ENCODE results near the gene EIF2S2.
"Not testable (repeated sequence)": the region's sequence is repeated elsewhere in the genome, so short reads cannot be mapped to it uniquely, and the experiment has no call there.

EIF2S2 gene, protein sequence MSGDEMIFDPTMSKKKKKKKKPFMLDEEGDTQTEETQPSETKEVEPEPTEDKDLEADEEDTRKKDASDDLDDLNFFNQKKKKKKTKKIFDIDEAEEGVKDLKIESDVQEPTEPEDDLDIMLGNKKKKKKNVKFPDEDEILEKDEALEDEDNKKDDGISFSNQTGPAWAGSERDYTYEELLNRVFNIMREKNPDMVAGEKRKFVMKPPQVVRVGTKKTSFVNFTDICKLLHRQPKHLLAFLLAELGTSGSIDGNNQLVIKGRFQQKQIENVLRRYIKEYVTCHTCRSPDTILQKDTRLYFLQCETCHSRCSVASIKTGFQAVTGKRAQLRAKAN

GRCh38 chr20:34111702-34112599, at the start of gene EIF2S2:
Gene EIF2S2, minus strand, starts transcription at chr20:34112243. Its CDS starts 133 bp downstream, at chr20:34112110.
- peak; percentile 99 to 100 (median 100) for DNase-seq

DNA sequence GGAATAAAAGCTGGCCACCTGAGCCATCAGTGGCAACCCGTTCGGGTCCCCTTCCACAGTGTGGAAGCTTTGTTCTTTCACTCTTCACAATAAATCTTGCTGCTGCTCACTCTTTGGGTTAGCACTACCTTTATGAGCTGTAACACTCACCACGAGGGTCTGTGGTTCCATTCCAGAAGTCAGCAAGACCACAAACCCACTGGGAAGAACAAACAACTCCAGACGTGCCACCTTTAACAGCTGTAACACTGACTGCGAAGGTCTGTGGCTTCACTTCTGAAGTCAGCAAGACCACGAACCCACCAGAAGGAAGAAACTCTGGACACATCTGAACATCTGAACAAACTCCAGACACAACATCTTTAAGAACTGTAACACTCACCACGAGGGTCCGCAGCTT, 45.7 kb upstream of the EIF2S2 start:
- DNase-seq = not testable (repeated sequence)

DNA sequence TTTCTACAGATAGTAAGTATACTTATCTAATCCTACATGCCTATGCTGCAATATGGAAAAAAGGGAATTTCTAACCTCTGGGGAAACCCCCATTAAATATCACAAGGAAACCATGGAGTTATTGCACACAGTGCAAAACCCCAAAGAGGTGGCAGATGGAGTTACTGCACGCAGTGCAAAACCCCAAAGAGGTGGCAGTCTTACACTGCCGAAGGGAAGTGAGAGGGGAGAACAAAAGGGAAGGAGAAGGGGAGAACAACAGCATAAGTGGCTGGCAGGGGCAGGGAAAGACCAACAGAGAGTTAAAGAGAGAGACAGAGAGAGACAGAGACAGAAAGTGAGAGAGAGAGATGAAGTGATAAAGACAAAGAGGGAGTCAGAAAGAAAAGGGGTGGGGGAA, 43.8 kb upstream of the EIF2S2 start:
- peak; percentile 88 to 90 (median 88) for DNase-seq

- DNase-seq = not testable (repeated sequence)
Measured at GRCh38 chr20:34153169-34153568, 41.1 kb upstream of the EIF2S2 start.

DNA sequence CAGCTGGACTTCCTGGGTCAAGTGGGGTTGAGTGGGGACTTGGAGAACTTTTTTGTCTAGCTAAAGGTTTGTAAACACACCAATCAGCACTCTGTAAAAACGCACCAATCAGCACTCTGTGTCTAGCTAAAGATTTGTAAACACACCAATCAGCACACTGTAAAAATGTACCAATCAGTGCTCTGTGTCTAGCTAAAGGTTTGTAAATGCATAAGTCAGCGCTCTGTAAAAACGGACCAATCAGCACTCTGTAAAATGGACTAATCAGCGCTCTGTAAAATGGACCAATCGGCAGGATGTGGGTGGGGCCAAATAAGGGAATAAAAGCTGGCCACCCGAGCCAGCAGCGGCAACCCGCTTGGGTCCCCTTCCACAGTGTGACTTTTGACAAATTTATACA, 40.0 kb upstream of the EIF2S2 start:
- DNase-seq = not testable (repeated sequence)

DNA sequence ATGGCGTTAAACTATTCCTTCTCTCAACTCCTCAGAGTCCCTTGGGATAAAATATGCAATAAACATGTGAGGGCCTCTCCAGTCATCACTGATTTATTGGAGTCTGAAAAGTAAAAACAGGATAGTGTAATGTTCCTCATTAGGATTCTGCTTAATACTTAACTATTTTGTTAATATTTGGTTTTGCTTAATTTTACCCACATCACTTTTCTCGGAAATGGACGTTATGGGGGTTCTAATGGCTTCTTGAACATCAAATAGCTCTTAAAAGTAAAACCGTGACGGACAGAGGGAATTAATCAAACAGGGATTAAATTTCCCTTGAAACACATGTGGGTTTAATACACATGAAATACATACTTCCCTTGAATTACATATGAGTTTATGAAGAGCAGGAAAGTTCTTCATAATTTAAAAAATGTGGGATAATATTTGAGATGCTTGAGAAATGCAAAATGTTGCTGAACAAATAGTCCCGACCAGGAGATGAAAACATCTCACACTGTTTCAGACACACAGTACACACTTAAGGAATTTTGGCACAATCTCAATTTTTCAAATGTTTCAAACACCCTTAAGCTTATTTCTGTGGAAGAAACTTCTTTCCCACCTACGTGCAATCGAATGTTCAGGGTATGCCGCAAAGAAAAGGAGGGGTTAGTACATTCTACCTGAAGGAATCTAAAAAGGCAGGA, 38.4 kb upstream of the EIF2S2 start:
- no peak for DNase-seq

GRCh38 chr20:34145280-34145819, 33.3 kb upstream of the EIF2S2 start:
- DNase-seq = no peak

DNA sequence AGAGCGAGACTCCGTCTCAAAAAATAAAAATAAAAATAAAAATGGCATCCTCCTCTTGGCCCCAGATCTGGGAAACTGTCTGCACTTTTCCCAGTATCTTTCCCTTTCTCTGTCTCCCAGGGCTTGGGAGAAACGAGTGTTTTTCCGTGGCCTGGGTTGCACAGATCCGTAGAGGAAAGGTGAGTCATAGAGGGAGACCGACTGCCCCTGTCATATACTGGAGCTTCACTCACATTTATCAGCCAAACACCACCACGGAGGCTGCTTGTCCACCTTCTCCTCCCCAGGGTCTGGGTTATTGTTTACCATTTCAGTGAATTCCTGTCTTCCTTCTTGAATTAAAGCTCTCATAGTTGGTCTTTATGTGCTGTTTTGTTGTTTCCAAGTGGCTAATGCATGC, 31.9 kb upstream of the EIF2S2 start:
- no peak for DNase-seq

DNA sequence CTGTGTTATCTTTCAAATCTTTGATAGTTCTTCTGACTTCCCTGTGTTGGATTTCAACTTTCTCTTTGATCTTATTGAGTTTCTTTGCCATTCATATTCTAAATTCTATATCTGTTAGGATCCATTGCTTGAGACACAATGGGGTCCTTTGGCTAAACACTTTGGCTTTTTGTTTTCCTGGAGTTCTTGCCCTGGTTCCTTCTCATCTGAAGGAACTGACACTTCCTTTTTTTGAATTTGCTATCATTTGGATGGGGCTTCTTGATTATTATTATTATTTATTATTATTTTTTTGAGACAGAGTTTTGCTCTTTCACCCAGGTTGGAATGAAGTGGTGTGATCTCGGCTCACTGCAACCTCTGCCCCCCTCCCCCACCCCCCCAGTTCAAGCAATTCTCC, 30.1 kb upstream of the EIF2S2 start:
- no peak for DNase-seq

DNA sequence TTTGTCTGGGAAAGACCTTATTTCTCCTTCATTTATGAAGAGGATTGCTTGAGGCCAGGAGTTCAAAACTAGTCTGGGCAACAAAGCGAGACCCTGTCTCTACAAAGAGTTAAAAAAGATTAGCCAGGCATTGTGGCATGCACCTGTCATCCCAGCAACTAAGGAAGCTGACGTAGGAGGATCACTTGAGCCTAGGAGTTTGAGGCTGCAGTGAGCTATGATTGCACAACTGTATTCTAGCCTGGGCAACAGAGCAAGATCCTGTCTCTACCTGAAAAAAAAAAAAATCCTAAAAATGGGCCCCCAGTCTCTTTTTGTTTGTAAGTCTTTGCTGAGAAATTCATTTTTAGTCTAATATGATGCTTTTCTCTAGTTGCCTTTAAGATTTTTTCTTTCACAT, 29.2 kb upstream of the EIF2S2 start:
- DNase-seq = no peak

GRCh38 chr20:34135525-34136275, 23.7 kb upstream of the EIF2S2 start:
- not testable (repeated sequence) for DNase-seq

- not testable (repeated sequence) for DNase-seq
Measured at GRCh38 chr20:34133365-34133860, 21.4 kb upstream of the EIF2S2 start.

DNA sequence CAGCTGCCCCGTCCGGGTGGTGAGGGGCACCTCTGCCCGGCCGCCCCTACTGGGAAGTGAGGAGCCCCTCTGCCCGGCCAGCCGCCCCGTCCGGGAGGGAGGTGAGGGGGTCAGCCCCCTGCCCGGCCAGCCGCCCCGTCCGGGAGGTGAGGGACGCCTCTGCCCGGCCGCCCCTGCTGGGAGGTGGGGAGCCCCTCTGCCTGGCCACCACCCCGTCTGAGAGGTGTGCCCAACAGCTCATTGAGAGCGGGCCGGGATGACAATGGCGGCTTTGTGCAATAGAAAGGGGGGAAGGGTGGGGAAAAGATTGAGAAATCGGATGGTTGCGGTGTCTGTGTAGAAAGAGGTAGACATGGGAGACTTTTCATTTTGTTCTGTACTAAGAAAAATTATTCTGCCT, 20.9 kb upstream of the EIF2S2 start:
- not testable (repeated sequence) for DNase-seq

GRCh38 chr20:34132491-34132890, 20.4 kb upstream of the EIF2S2 start:
- DNase-seq = not testable (repeated sequence)

- no peak for DNase-seq
Measured at GRCh38 chr20:34131491-34131890, 19.4 kb upstream of the EIF2S2 start.

DNA sequence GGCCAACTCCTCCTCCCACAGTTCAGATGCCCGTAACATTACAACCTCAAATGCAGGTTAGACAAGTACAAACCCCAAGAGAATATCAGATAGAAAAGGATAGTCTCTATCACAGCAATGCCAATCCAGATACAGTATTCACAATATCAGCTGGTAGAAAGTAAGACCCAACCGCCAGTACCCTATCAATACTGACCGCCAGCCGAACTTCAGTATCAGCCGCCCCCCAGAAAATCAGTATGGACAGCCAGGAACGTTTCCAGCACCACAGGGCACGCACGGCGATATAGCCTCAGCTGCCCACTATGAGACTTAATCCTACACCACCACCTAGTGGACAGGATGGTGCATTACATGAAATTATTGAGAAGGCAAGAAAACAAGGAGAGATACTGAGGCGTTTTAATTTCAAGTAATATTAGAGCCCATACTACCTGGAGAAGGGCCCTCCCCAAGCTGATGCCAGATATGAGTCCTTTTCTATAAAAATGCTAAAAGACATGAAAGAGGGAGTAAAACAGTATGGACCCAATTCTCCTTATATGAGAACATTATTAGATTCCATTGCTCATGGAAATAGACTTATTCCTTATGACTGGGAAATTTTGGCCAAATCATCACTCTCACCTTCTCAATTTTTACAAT, 17.6 kb upstream of the EIF2S2 start:
- DNase-seq = peak; percentile 77 to 88 (median 80)

DNA sequence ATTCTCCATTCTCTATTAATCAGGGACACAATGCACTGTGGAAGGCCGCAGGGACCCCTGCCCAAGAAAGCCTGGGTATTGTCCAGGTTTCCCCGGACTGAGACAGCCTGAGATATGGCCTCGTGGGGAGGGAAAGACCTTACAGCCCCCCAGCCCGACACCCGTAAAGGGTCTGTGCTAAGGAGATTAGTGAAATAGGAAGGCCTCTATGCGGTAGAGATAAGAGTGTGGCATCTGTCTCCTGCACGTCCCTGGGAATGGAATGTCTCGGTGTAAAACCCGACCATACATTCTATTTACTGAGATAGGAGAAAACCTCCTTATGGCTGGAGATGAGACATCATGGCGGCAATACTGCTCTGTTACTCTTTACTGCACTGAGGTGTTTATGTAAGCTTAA, 15.7 kb upstream of the EIF2S2 start:
- no peak for DNase-seq

DNA sequence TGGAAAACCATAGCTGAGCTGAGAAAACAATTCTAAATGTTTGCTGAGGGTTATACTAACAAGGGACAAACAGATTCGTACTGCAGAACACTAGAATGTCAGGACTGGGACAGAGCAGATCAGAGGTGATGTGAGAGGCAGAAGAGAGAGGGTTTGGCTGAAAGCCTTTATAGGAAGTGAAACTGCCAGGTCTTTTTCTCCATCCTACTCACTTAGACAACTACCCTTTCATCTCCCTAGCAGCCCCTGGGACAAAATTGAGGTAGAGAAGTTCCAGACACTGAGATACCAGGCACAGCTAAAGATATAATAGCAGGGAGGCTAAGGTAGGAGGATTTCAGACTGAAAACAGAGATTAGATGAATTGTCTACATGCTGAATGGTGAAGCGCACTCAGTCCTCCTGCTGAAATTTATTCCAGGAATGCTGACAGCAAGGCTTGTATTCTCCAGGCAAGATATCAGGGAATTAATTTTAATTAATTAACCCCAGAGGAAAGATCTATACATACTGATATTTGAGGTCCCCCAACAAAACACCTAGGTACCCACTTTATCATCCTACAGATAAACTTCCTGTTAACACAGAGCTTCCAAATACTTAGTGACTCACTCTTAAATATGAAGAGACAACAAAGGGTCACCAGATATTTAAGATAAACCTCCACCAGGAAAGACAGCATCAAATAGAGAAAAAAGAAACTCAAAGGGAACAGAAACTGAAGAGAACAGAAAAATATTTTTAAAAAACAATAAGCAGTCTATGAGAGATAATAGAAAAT, 12.6 kb upstream of the EIF2S2 start:
- peak in 1 of 3 donors; percentile 7 for DNase-seq

DNA sequence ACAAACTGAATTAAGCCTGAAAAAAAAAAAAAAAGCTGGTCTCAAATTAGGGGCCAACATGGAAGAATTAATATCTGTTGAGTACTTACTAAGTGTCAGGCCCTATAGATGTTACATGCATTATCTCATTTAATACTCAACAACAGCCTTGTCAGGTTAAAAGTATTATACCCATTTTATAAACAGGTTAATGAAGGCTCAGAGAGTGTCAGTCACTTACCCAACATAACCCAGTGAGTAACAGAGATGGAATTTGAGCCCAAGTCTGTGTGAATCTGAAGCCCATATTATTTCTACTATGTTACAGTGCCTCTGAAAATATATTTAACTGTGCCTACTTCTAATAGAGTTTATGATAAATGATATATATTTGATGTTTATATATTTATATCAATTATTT, 11.3 kb upstream of the EIF2S2 start:
- DNase-seq = no peak

DNA sequence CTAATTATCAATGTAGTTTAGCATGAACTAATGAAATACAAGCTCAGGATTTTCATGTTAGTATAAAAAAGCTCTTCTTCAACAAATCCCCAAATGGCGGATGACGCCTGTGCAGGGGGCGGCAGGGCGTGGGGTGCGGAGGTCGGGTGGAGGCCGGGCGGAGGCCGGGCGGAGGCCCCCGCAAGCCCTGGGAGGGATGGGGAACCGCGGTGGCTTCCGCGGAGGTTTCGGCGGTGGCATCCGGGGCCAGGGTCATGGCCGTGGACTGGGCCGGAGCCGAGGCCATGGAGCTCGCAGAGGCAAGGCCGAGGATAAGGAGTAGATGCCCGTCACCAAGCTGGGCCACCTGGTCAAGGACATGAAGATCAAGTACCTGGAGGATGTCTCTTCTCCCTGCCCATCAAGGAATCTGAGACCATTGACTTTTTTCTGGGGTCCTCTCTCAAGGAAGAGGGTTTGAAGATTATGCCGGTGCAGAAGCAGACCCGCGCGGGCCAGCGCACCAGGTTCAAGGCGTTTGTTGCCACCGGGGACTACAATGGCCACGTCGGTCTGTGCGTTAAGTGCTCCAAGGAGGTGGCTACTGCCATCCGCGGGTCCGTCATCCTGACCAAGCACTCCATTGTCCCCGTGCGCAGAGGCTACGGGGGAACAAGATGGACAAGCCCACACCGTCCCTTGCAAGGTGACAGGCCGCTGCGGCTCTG, 10.4 kb upstream of the EIF2S2 start:
- no peak for DNase-seq

Data from suppressor macrophage treated with lipopolysaccharide for 1 hour (primary cell).